Heart right ventricle (tissue), 16 donors: ENCODE results near the gene MPP2. TPM values are rescaled to one million over a fixed set of nuclear protein-coding genes. Genes with fewer than 3 reads are reported as not detected.
"Not testable (repeated sequence)": the region's sequence is repeated elsewhere in the genome, so short reads cannot be mapped to it uniquely, and the experiment has no call there.

Experiments used
- ATAC-seq, 8 donors: fragments of 200-7000 bp; cut with Tn5 transposase; one replicate each; pipeline ENCODE4 v1.9.1; 2020; ENCODE audit warnings: mild to moderate bottlenecking in 8 of 8, moderate library complexity in 8 of 8, moderate number of reproducible peaks in 1 of 8
- DNase-seq, 2 donors: peaks; one replicate each; pipeline ENCODE4 v3.0.0-alpha.2; 2020
- H3K27ac ChIP-seq, 10 donors: fragments of 200-600 bp; sonication (generic) in 2 of 10; one replicate each; pipeline versions ENCODE4 v1.5.0 to v1.8.0; 2020 to 2022; ENCODE audit warnings: mild to moderate bottlenecking in 3 of 10
- H3K27me3 ChIP-seq, 7 donors: fragments of 200-600 bp; one replicate each; pipeline ENCODE4 v1.8.0; 2021 to 2022; ENCODE audit warnings: mild to moderate bottlenecking in 2 of 7
- H3K36me3 ChIP-seq, 9 donors: fragments of 200-600 bp; sonication (generic) in 1 of 9; one replicate each; pipeline versions ENCODE4 v1.5.0 to v1.8.0; 2020 to 2022; ENCODE audit warnings: mild to moderate bottlenecking in 2 of 9
- H3K4me1 ChIP-seq, 9 donors: fragments of 200-600 bp; sonication (generic) in 1 of 9; one replicate each; pipeline versions ENCODE4 v1.5.0 to v1.8.0; 2020 to 2022; ENCODE audit warnings: mild to moderate bottlenecking in 4 of 9
- H3K4me3 ChIP-seq, 10 donors: fragments of 200-600 bp; sonication (generic) in 2 of 10; one replicate each; pipeline versions ENCODE4 v1.5.0 to v1.8.0; 2020 to 2022; ENCODE audit warnings: mild to moderate bottlenecking in 7 of 10, moderate library complexity in 2 of 10
- H3K9me3 ChIP-seq, 11 donors: fragments of 200-600 bp in 10 of 11; sonication (generic) in 2 of 11; one replicate each; pipeline versions ENCODE4 v1.5.0 to v1.8.0; 2013 to 2022; ENCODE audit warnings: mild to moderate bottlenecking in 2 of 11, control low read depth in 1 of 11, moderate library complexity in 1 of 11
- WGBS, 2 donors: extraction: QIAGEN DNeasy Blood & Tissue Kit; methylation state at CpG; one replicate each; pipeline ENCODE4 v1.1.7; 2013; ENCODE audit warnings: inconsistent platforms in 1 of 2; 5-methylcytosine and 5-hydroxymethylcytosine counted together
- intact Hi-C, 10 donors: fragments of 100-400 bp; cut with DNase I; formaldehyde crosslinking; loops; one replicate each; pipeline versions ENCODE4 v1.11.1 to v1.14.2; 2022
- polyA plus RNA-seq, 2 donors: library from polyadenylated mRNA; stranded (reverse); fragments of 200-250 nt; gene quantifications; one replicate each; pipeline ENCODE4 v1.2.3, GENCODE V29; 2013
- total RNA-seq, 10 donors: library from RNA; stranded (reverse); fragmentation: NEBNext Ultra II Directional in 3 of 10; extraction: Animal tissue kit (Norgen Biotek cat#: 25700) in 3 of 10; gene quantifications; one replicate each; pipeline versions ENCODE4 v1.2.1 to v1.2.4, GENCODE V29; 2021 to 2023
- TF ChIP-seq, protein P1 (sequence below), 9 donors: fragments of 200-600 bp; sonication (generic) in 2 of 9; IDR thresholded peaks; one replicate each; pipeline versions ENCODE4 v1.5.0 to v1.8.0; 2021 to 2022; ENCODE audit warnings: antibody characterized with exemption in 9 of 9, mild to moderate bottlenecking in 5 of 9, moderate library complexity in 1 of 9
- donor health status: Arrhythmogenic right ventricular cardiomyopathy.
- donor health status: ischemic (EF 13 %, LVEDD 7.1; RV severe dilation, severe dysfunction).
- donor health status: healthy with polysubstance abuse.
- donor health status: DM: no; HTN: yes; CAD: no.
- donor health status: DM: no; HTN: no; CAD: no.
- donor health status: ischemic (EF 25% LVEDD 6.9; RV normal size, moderate dysfunction).
- donor health status: ischemic (EF 25% LVEDD 5.7; RV mildly dilated, moderate dysfunction).
- donor health status: healthy.
- donor health status: DM: yes; HTN: yes; CAD: no.
- donor health status: Ischemic cardiomyopathy.
- donor health status: ischemic (EF 35%, LVEDD 5.7; RV mildly dilated, moderate dysfunction).
- donor health status: nonischemic (EF 11% LVEDD 7.7; RV severe dilation, severe dysfunction).
- donor health status: DM: yes; HTN: yes; CAD: no.
- donor health status: PGD.
- donor health status: ischemic (EF 29% LVEDD 5.4; RV normal size, mild dysfunction).
- donor health status: nonischemic (EF 23%, LVEDD 6.1; RV moderate dilation, normal function).

Gene MPP2
- total and polyA plus RNA-seq, 12 donors: 5.0 to 20.7 (median 12.9) TPM

GRCh38 chr17:43871946-43872690 lies 35.2 kb downstream of the MPP2 start:
- WGBS, 2 donors: 53 to 54% methylated on average over 14 of the region's 14 CpGs
- ATAC-seq (peak in 3 of 8 donors; percentile 21 to 47 (median 25)), DNase-seq (no peak)
- peak overlapping the region in 3 of 10 donors; percentile 20 to 79 (median 48) for H3K27ac ChIP-seq
- intact Hi-C loops: loop anchor here in 2 of 10 donors (10.0 kb wide), 1 partner anchor 123 kb away; no protein-coding TSS in a partner anchor
- H3K4me3 ChIP-seq: peak overlapping the region in 4 of 10 donors; percentile 9 to 48 (median 21)
- H3K4me1 ChIP-seq: peaks cover 0 to 25% (median 3%) of the 10 kb centered on the region in 9 donors
- peaks cover 0 to 5% (median 0%) of the 10 kb centered on the region in 9 donors for H3K36me3 ChIP-seq
- no peaks in the 10 kb centered on the region for H3K27me3 ChIP-seq
- H3K9me3 ChIP-seq: no peaks in the 10 kb centered on the region
- TF ChIP-seq, protein P1, sequence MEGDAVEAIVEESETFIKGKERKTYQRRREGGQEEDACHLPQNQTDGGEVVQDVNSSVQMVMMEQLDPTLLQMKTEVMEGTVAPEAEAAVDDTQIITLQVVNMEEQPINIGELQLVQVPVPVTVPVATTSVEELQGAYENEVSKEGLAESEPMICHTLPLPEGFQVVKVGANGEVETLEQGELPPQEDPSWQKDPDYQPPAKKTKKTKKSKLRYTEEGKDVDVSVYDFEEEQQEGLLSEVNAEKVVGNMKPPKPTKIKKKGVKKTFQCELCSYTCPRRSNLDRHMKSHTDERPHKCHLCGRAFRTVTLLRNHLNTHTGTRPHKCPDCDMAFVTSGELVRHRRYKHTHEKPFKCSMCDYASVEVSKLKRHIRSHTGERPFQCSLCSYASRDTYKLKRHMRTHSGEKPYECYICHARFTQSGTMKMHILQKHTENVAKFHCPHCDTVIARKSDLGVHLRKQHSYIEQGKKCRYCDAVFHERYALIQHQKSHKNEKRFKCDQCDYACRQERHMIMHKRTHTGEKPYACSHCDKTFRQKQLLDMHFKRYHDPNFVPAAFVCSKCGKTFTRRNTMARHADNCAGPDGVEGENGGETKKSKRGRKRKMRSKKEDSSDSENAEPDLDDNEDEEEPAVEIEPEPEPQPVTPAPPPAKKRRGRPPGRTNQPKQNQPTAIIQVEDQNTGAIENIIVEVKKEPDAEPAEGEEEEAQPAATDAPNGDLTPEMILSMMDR (IDR thresholded peaks at IDR 0.05): no peak

GRCh38 chr17:43869031-43869430 lies 38.3 kb downstream of the MPP2 start:
- ATAC-seq, intact Hi-C loops: not testable (repeated sequence)

DNA sequence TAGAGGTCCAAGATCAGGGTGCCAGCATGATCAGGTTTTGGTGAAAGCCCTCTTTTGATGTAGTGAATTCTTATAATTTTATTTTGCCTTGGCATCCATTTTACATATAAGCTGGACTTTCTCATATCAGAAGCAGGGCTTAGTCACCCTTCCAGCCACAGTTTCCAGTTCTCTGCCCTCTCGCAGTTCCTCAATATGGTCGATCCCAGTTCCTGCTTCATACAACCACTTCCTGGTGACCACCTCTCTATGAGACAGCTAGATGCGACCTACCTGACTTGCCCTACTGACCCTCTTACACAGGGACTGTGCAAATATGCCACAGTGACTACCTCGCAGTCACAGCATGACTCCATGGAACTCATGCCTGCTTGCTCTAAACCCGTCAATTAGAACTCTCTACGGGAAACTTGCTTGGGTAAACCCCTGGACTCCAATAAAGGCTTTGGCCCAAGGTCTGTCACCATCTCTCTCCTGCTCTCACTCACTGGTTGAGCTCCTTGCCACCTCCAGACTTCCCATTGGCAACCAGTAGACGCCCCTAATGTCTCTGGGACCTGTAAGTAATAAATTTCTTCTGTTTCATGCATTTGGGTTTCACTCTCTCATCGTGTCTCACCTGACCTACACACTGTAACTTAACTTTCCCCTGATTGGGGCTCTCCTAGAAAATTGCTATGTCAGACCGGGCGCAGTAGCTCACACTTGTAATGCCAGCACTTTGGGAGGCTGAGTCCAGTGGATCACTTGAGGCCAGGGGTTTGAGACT lies 38.9 kb downstream of the MPP2 start:
- no peak overlapping the region for H3K27ac ChIP-seq
- WGBS, 2 donors: 91 to 92% methylated on average over 10 of the region's 10 CpGs
- peaks cover 0 to 15% (median 3%) of the 10 kb centered on the region in 9 donors for H3K4me1 ChIP-seq
- no peaks in the 10 kb centered on the region for H3K36me3 ChIP-seq
- ATAC-seq (no peak), DNase-seq (no peak)
- TF ChIP-seq, protein P1 (IDR thresholded peaks at IDR 0.05): no peak
- no peaks in the 10 kb centered on the region for H3K9me3 ChIP-seq
- intact Hi-C loops: no loop called here
- no peak overlapping the region for H3K4me3 ChIP-seq
- H3K27me3 ChIP-seq: no peaks in the 10 kb centered on the region

More at GRCh38 chr17:43869031-43869430, 38.3 kb downstream of the MPP2 start:
- 80 to 91% methylated on average over 6 of the region's 6 CpGs for WGBS, 2 donors
- not testable (repeated sequence) for H3K36me3 ChIP-seq, DNase-seq, H3K27me3 ChIP-seq, H3K27ac ChIP-seq, H3K4me3 ChIP-seq, H3K9me3 ChIP-seq
- peaks cover 0 to 21% (median 3%) of the 10 kb centered on the region in 9 donors for H3K4me1 ChIP-seq

- peaks cover 12 to 33% (median 27%) of the 10 kb centered on the region in 9 donors for H3K4me1 ChIP-seq
- TF ChIP-seq, protein P1 (IDR thresholded peaks at IDR 0.05): no peak
- H3K27ac ChIP-seq: no peak overlapping the region
- no peaks in the 10 kb centered on the region for H3K36me3 ChIP-seq
- no peak for ATAC-seq
- no peak for DNase-seq
- intact Hi-C loops: no loop called here
- WGBS, 2 donors: 75 to 89% methylated on average over 4 of the region's 4 CpGs
- no peak overlapping the region for H3K4me3 ChIP-seq
- no peaks in the 10 kb centered on the region for H3K9me3 ChIP-seq
- H3K27me3 ChIP-seq: no peaks in the 10 kb centered on the region
Observed at GRCh38 chr17:43864161-43864984, 43.0 kb downstream of the MPP2 start.
